Large intestine (tissue), 3 donors: ENCODE data around the gene EPGN. TPM values are rescaled to one million over a fixed set of nuclear protein-coding genes. Genes with fewer than 3 reads are reported as not detected.
"Not testable (repeated sequence)": the region's sequence is repeated elsewhere in the genome, so short reads cannot be mapped to it uniquely, and the experiment has no call there.

Experiments
- DNase-seq, 2 donors: peaks; one replicate each; pipeline versions ENCODE4 v3.0.0 to v3.0.0-alpha.2; 2013
- H3K27ac ChIP-seq: one replicate; pipeline ENCODE4 v1.5.1; 2013; ENCODE audit warnings: low read length
- H3K27me3 ChIP-seq: 2 replicates; pipeline ENCODE4 v1.6.1; 2013; ENCODE audit warnings: low read length; ENCODE audit not compliant: control insufficient read depth, insufficient read depth
- H3K36me3 ChIP-seq: 2 replicates; pipeline ENCODE4 v1.6.1; 2013; ENCODE audit warnings: low read length; ENCODE audit not compliant: control insufficient read depth, insufficient read depth
- H3K4me1 ChIP-seq: one replicate; pipeline ENCODE4 v1.6.1; 2013; ENCODE audit warnings: low read length; ENCODE audit not compliant: control insufficient read depth, insufficient read depth
- H3K4me3 ChIP-seq: one replicate; pipeline ENCODE4 v1.5.1; 2013; ENCODE audit warnings: low read length
- H3K9me3 ChIP-seq: one replicate; pipeline ENCODE4 v1.6.1; 2013; ENCODE audit warnings: mild to moderate bottlenecking, low read depth, low read length, moderate library complexity; ENCODE audit not compliant: control insufficient read depth
- WGBS: methylation state at CpG from one replicate; pipeline ENCODE4 v1.1.5; 2013; ENCODE audit warnings: low lambda C conversion rate; ENCODE audit not compliant: insufficient coverage; 5-methylcytosine and 5-hydroxymethylcytosine counted together
- polyA plus RNA-seq: library from polyadenylated mRNA; unstranded; fragments of 120-200 nt; gene quantifications from one replicate; pipeline ENCODE4 v1.2.1, GENCODE V29; 2013

Gene EPGN
- polyA plus RNA-seq, 1 donor: 0.12 TPM

DNA sequence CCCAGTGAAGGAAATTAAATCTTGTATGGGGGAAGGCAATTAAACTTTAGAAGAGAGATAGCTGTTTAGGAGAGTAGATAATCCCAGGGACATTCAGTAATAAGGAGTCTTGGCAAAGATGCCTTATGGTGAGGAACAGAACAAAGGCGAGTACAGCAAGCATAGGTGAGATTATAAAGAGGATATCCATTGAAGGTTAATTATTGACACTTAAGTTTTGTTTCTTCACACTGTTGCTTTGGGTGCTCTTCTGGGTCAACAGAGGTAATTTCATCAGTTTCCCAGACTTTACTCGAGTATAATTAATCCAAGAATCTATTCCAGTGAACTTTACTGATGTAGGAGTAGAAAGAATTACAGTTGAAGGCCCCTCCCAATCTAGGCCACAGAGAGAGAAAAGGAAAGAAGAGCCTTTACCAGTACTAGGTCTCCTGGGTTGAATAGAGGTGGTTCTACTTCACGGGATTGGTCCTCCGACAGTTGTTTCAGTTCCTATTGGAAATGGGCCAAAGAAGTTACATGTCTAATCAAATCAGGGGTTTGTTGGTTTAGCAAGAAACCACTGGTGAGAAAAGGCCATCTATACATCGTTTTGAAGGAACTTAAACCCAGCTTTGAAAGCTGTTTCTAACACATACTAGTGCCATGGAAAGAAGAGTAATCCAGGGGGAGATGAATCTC is 27.2 kb downstream of the EPGN start:
- H3K9me3 ChIP-seq: no peaks in the 10 kb centered on the region
- no CpG with 5 or more reads among the region's 5 CpGs for WGBS
- H3K36me3 ChIP-seq: no peaks in the 10 kb centered on the region
- no peak for DNase-seq
- no peak overlapping the region for H3K4me3 ChIP-seq
- no peak overlapping the region for H3K27ac ChIP-seq
- H3K27me3 ChIP-seq: no peaks in the 10 kb centered on the region
- no peaks in the 10 kb centered on the region for H3K4me1 ChIP-seq

DNA sequence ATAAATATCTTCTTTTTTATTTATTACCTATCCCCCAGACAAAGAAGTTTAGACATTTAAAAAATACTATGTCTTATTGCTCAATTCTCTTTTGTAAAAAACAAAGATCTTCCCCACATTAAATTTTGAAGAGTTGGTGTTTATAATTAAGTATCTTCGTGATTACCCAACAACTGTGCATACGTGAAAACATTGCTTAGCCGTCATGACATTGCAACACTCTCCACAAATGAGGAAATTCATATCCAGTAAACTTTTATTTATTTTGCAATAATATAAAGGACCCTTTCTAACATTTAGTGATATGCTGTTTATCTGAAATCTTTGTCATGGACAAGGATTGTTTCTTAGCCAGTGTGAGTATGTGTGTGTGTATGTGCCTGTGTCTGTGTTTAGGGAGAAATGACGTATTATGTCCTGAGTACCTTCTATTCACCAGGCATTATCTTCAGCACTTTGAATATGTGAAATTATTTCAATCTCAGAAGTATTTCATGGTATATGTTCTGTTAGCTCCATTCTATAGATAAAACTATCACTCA is 30.6 kb downstream of the EPGN start:
- H3K9me3 ChIP-seq: peaks cover 2% of the 10 kb centered on the region
- DNase-seq: no peak
- H3K36me3 ChIP-seq: no peaks in the 10 kb centered on the region
- H3K4me1 ChIP-seq: no peaks in the 10 kb centered on the region
- no peak overlapping the region for H3K4me3 ChIP-seq
- H3K27ac ChIP-seq: no peak overlapping the region
- H3K27me3 ChIP-seq: no peaks in the 10 kb centered on the region
- 80% methylated on average over 1 of the region's 4 CpGs for WGBS

DNA sequence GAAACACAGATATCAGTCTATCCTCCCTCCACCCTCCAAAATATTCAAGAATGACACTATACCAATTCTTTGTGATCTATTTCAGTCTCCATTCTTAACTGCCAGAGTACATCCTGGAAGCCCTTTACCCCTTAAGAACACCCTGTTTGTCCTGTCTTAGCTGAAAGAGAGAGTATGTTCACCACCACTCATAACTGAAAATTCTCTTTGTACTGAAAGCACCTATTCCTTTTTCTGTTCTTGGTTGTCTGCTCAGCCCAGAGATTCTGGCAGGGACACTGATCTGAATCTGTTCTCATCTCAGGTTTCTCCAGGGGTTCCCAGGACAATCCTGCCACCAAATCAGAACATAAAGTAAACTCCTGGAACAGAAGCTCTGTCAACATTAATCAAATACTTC is 31.2 kb downstream of the EPGN start:
- Histone ChIP-seq H3K36me3 (no peaks in the 10 kb centered on the region), H3K9me3 (peaks cover 6% of the 10 kb centered on the region), H3K27me3 (no peaks in the 10 kb centered on the region), H3K4me3 (no peak overlapping the region), H3K27ac (no peak overlapping the region), H3K4me1 (no peaks in the 10 kb centered on the region)
- DNase-seq: no peak

DNA sequence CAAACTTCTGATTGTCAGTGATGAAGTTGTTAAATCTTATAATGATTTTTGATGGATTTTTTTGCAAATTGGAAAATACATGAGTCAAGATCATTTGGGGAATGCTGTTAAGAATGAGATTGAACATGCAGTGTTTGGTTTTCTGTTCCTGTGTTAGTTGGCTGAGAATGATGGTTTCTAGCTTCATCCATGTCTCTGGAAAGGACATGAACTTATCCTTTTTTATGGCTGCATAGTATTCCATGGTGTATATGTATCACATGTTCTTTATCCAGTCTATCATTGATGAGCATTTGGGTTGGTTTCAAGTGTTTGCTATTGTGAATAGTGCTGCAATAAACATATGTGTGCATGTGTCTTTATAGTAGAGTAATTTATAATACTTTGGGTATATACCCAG is 32.2 kb downstream of the EPGN start:
- H3K27ac ChIP-seq, DNase-seq, H3K27me3 ChIP-seq, H3K36me3 ChIP-seq, H3K9me3 ChIP-seq, H3K4me3 ChIP-seq, H3K4me1 ChIP-seq: not testable (repeated sequence)

DNA sequence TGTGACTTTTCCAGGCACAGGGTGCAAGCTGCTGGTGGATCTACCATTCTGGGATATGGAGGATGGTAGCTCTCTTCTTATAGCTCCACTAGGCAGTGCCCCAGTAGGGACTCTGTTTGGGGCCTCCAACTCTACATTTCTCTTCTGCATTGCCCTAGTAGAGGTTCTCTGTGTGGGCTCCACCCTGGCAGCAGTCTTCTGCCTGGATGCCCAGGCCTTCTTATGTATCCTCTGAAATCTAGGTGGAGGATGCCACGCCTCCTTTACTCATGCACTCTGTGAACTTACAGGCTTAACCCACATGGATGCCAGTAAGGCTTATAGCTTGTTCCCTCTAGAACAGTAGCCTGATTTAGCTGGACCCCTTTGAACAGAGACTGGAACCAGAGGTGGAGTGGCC is 35.8 kb downstream of the EPGN start:
- H3K36me3 ChIP-seq: no peaks in the 10 kb centered on the region
- no peak overlapping the region for H3K4me3 ChIP-seq
- WGBS: no CpG with 5 or more reads among the region's 1 CpG
- no peak overlapping the region for H3K27ac ChIP-seq
- H3K9me3 ChIP-seq: peaks cover 10% of the 10 kb centered on the region
- no peaks in the 10 kb centered on the region for H3K27me3 ChIP-seq
- no peak for DNase-seq
- H3K4me1 ChIP-seq: no peaks in the 10 kb centered on the region

DNA sequence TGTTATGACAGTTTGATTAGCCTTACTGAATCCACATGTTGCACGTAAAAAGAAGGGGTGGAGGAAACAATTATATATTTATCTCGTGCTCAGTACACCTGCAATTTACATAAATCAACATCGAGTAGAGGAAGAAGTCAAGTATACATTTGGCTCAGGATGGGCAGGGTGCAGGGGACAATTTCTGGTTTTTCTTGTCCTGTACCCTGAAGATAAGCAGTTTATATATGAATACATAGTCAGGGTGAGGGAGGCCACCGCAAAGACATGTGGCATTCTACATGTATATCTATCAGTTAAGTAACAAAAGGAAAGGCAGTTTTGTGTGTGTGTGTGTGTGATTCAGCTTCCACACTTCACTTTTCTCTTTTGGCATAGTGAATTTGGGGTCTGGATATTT is 45.6 kb downstream of the EPGN start:
- Histone ChIP-seq H3K36me3 (no peaks in the 10 kb centered on the region), H3K4me3 (no peak overlapping the region), H3K9me3 (no peaks in the 10 kb centered on the region), H3K4me1 (no peaks in the 10 kb centered on the region), H3K27ac (no peak overlapping the region), H3K27me3 (no peaks in the 10 kb centered on the region)
- WGBS: 80% methylated on average over 2 of the region's 4 CpGs
- no peak for DNase-seq

DNA sequence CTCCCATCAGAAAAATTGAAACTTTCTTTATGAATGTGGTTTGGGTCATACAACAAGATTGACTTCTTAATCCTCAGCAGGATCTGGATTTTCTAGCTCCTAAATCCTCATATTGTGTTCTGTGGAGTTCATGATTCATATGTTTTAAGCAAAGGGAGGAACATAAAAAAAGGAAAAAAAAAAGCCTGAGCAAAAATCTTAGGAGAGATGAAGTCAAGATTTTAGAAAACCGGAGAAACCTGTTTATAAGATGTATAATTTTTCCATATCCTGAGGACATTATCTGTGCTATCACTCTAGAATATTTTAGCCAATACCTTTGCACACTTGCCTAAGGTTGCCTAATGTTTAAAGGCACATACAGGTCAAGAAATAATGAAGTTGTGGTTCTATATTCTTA is 49.7 kb downstream of the EPGN start:
- no peak for DNase-seq
- Histone ChIP-seq H3K9me3 (no peaks in the 10 kb centered on the region), H3K4me1 (no peaks in the 10 kb centered on the region), H3K27me3 (no peaks in the 10 kb centered on the region), H3K4me3 (no peak overlapping the region), H3K27ac (no peak overlapping the region), H3K36me3 (no peaks in the 10 kb centered on the region)
- 100% methylated on average over 1 of the region's 1 CpG for WGBS

DNA sequence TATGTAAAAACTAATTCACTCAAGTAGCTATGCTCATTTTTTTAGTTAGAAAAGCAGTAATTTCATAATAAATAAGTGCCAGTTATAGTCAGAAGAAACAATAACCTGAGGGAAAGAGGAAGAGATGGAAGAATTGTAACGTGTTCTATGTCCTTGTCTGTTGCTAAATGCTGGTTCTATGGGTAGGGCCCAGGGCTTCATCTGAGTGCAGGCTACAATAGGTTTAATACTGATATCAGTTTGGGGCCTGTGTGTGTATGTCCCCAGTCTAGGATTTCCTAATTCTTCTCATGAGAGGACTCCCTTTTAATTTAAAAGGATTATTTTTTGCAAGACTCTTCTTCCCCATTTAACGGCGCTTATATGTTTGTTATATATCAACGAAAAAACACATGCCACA is 53.4 kb downstream of the EPGN start:
- no peak for DNase-seq
- Histone ChIP-seq H3K4me3 (no peak overlapping the region), H3K36me3 (no peaks in the 10 kb centered on the region), H3K27me3 (peaks cover 6% of the 10 kb centered on the region), H3K4me1 (no peaks in the 10 kb centered on the region), H3K27ac (no peak overlapping the region), H3K9me3 (no peaks in the 10 kb centered on the region)
- 80% methylated on average over 1 of the region's 4 CpGs for WGBS

DNA sequence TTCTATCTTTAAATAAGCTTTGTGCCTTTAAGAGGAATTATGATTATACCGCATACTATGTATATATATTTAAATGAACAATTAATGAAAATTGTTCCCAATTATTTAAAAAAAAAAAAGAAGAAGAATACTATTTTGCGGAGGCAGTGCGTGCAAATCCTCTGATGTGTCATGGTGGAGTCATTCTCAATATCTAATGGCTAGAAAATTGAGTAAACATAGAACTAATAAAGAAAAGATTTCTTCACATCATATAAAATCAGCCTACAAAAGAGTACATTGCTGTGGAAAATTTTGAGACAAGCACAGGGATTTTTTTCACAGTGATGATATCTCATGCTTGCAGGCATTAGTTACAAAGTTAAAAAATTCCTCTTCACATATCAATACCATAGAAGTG is 54.1 kb downstream of the EPGN start:
- no peak overlapping the region for H3K4me3 ChIP-seq
- no peaks in the 10 kb centered on the region for H3K9me3 ChIP-seq
- H3K4me1 ChIP-seq: no peaks in the 10 kb centered on the region
- DNase-seq: no peak
- H3K27ac ChIP-seq: no peak overlapping the region
- no peaks in the 10 kb centered on the region for H3K36me3 ChIP-seq
- WGBS: 100% methylated on average over 1 of the region's 3 CpGs
- peaks cover 6% of the 10 kb centered on the region for H3K27me3 ChIP-seq

DNA sequence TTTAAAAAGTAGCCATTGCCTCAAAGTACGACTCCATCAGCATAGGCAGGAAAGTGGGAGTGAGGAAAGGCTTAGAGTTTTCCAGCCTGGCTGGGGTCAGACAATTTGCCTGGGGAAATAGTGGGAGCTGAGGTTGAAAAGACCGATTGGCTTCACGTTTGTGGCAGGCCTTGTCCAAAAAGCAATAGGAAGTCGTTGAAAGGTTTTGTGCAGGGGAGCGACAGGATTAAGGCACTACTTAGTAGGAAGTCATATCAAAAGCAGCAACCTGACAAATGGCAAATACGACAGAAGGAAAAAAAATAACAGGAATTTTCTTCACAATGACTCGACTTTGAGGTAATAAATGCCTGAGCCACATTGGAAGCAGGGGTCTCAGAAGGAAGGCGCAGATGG is 56.0 kb downstream of the EPGN start:
- peaks cover 5% of the 10 kb centered on the region for H3K4me1 ChIP-seq
- peak overlapping the region; percentile 77 for H3K4me3 ChIP-seq
- H3K9me3 ChIP-seq: no peaks in the 10 kb centered on the region
- peaks cover 6% of the 10 kb centered on the region for H3K27me3 ChIP-seq
- H3K27ac ChIP-seq: peak overlapping the region; percentile 75
- WGBS: no CpG with 5 or more reads among the region's 8 CpGs
- H3K36me3 ChIP-seq: no peaks in the 10 kb centered on the region
- no peak for DNase-seq
